Measurements from ENCODE around the gene SLC27A1.

DNA sequence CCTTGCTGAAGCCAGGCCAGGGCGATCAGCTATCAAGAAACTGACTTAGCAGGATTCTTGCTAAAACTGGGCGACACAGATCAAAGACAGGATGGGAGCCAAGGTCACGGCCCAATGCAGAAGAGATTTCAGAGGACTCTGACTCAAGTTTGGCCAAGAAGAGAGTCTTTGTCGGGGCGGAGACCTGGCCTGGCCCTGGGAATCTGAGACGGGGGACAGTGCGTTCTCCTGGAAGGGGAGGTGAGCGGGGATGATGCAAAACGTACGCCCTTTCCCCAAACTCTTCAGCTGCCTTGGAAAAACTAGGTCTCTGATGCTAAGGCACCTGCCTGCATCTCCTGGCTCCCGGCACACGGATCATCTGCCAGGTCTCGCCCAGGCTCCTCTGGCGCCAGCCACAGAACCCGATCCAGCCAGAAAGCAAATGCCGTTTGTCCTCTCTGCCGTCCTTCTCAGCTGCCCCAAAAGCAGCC is 40.6 kb upstream of the SLC27A1 start:
- TF ChIP-seq RBFOX2 (IDR thresholded peaks at IDR 0.05; ENCODE audit: low read depth, low read length) (no peak), SNRNP70 (optimal IDR thresholded peaks at IDR 0.05; ENCODE audit: low read depth, low read length) (no peak)
